Ovary (tissue), 9 donors: ENCODE data around the gene EML1. TPM values are rescaled to one million over a fixed set of nuclear protein-coding genes. Genes with fewer than 3 reads are reported as not detected.
"Not testable (repeated sequence)": the region's sequence is repeated elsewhere in the genome, so short reads cannot be mapped to it uniquely, and the experiment has no call there.

Source experiments
- DNase-seq, 5 donors: peaks; one replicate each; pipeline ENCODE4 v3.0.0-alpha.2; 2019 to 2020
- H3K27ac ChIP-seq, 2 donors: fragments of 200-600 bp; one replicate each; pipeline versions ENCODE4 v1.5.1 to v1.8.0; 2019 to 2022
- H3K27me3 ChIP-seq: fragments of 200-600 bp; one replicate; pipeline ENCODE4 v1.8.0; 2022
- H3K36me3 ChIP-seq: fragments of 200-600 bp; sonication (generic); one replicate; pipeline ENCODE4 v1.5.1; 2019
- H3K4me1 ChIP-seq: one replicate; pipeline ENCODE4 v1.8.1; 2013; ENCODE audit warnings: mild to moderate bottlenecking, moderate library complexity; ENCODE audit not compliant: insufficient read depth
- H3K4me3 ChIP-seq: fragments of 200-600 bp; sonication (generic); one replicate; pipeline ENCODE4 v1.5.1; 2017
- H3K9me3 ChIP-seq, 2 donors: fragments of 200-600 bp in 1 of 2; sonication (generic) in 1 of 2; one replicate each; pipeline versions ENCODE4 v1.5.1 to v1.8.1; 2013 to 2019; ENCODE audit warnings: mild to moderate bottlenecking in 1 of 2, moderate library complexity in 1 of 2
- EP300 ChIP-seq: sonication (generic); formaldehyde crosslinking; IDR thresholded peaks from one replicate; pipeline ENCODE4 v1.6.1; 2017; ENCODE audit warnings: antibody characterized with exemption
- POLR2A ChIP-seq: fragments of 450-650 bp; IDR thresholded peaks from one replicate; pipeline ENCODE4 v1.6.1; 2017; ENCODE audit warnings: antibody characterized with exemption, mild to moderate bottlenecking, moderate library complexity
- WGBS, 3 donors: extraction: QIAGEN DNeasy Blood & Tissue Kit in 1 of 3; methylation state at CpG; one replicate each; pipeline versions ENCODE4 v1.1.5 to v1.1.7; 2013 to 2017; 5-methylcytosine and 5-hydroxymethylcytosine counted together
- intact Hi-C, 4 donors: fragments of 100-400 bp; cut with DNase I; formaldehyde crosslinking; loops; one replicate each; pipeline versions ENCODE4 v1.11.0 to v1.15.1; 2022 to 2023
- polyA plus RNA-seq, 2 donors: library from polyadenylated mRNA; stranded (reverse); fragments of 200-250 nt in 1 of 2; fragments of 350-450 nt in 1 of 2; fragmentation: Illumina TruSeq in 1 of 2; extraction: RNeasy Lipid Tissue Mini Kit (QIAGEN cat#74804) in 1 of 2; gene quantifications; one replicate each; pipeline ENCODE4 v1.2.3, GENCODE V29; 2013 to 2014
- total RNA-seq, 7 donors: library from RNA; depleted of rRNA in 2 of 7; stranded (reverse); fragments of >200 nt in 2 of 7; fragmentation: NEBNext Ultra II Directional in 3 of 7; extraction: Animal tissue kit (Norgen Biotek cat#: 25700) in 3 of 7; gene quantifications; one replicate each; pipeline versions ENCODE4 v1.1.0 to v1.2.4, GENCODE V29; 2016 to 2023
- TF ChIP-seq, protein P1 (sequence below), 3 donors: fragments of 450-650 bp in 2 of 3; fragments of 200-600 bp in 1 of 3; IDR thresholded peaks; one replicate each; pipeline versions ENCODE4 v1.5.1 to v1.8.0; 2016 to 2022; ENCODE audit warnings: antibody characterized with exemption in 3 of 3, mild to moderate bottlenecking in 1 of 3
- donor health status: DM: no; HTN: no; CAD: no; lungs with moderate emphysema.
- donor health status: DM: no; HTN: no; CAD: no.
- donor health status: Bipolar disorder and iron deficiency.
- donor health status: DM: yes; HTN: yes; CAD: no.
- donor health status: DM: no; HTN: no; CAD: no.
- donor health status: DM: yes; HTN: yes; CAD: no.

The EML1 gene
- total and polyA plus RNA-seq, 9 donors: 4.4 to 22.3 (median 9.8) TPM

DNA sequence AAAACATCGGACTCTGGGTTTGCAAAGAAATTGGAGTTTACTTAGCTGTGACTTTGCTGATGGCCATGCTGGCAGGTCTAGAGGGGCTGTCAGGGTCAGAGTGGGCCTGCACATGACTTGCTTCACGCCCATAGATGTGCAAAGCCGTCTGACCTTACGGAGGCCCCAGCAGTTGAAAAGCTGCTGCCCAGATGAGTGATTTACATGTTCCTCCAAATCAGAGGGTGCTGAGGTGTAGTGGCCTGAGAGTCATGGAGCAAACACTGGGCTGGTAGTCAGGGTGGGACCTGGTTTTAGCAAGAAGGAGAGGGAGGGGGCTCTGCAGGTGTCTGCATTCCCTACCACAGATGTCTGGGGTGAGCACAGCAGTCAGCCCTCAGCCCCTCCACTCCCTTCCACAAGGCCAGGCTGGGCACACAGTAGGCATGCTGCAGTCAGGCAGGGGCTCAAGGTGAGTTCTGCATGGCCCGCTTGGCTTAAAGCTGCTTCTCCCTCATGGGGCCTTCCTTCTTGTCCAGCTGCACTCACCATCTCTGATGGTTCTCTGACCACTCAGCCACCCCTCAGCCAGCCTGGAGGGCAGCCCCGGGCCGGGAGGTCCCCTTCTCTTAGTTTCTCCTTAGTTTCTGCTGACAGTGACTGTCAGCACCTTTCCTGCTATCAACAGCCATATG lies 34.2 kb upstream of the EML1 start:
- no peaks in the 10 kb centered on the region for H3K9me3 ChIP-seq
- DNase-seq: no peak
- peaks cover 6% of the 10 kb centered on the region for H3K4me1 ChIP-seq
- no peaks in the 10 kb centered on the region for H3K36me3 ChIP-seq
- no peak overlapping the region for H3K4me3 ChIP-seq
- TF ChIP-seq, protein P1, sequence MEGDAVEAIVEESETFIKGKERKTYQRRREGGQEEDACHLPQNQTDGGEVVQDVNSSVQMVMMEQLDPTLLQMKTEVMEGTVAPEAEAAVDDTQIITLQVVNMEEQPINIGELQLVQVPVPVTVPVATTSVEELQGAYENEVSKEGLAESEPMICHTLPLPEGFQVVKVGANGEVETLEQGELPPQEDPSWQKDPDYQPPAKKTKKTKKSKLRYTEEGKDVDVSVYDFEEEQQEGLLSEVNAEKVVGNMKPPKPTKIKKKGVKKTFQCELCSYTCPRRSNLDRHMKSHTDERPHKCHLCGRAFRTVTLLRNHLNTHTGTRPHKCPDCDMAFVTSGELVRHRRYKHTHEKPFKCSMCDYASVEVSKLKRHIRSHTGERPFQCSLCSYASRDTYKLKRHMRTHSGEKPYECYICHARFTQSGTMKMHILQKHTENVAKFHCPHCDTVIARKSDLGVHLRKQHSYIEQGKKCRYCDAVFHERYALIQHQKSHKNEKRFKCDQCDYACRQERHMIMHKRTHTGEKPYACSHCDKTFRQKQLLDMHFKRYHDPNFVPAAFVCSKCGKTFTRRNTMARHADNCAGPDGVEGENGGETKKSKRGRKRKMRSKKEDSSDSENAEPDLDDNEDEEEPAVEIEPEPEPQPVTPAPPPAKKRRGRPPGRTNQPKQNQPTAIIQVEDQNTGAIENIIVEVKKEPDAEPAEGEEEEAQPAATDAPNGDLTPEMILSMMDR (IDR thresholded peaks at IDR 0.05): no peak
- H3K27me3 ChIP-seq: no peaks in the 10 kb centered on the region
- no peak overlapping the region for H3K27ac ChIP-seq
- WGBS, 3 donors: 85 to 92% (median 89%) methylated on average over 7 of the region's 7 CpGs
- intact Hi-C loops: loop anchor here in 1 of 4 donors (2.0 kb wide), 1 partner anchor 32 kb away; no protein-coding TSS in a partner anchor

DNA sequence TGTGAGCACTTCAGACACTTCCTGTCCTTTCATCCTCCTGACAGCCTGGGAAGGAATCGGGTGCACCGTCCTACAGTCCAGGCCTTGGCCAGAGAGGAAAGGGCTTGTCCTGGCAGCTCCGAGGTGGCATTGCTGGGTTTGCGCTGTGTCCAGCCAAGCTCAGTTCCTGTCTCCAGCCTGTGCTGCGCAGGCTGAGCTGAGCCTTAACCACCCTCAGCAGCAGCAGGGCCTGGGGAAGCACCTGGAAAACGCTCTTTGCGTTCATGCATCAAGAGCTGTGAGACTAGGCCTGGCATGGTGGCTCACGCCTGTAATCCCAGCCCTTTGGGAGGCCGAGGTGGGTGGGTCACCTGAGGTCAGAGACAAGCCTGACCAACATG lies 33.7 kb upstream of the EML1 start:
- WGBS, 3 donors: 88 to 90% (median 90%) methylated on average over 9 of the region's 9 CpGs
- H3K4me3 ChIP-seq: no peak overlapping the region
- peaks cover 6% of the 10 kb centered on the region for H3K4me1 ChIP-seq
- no peak for DNase-seq
- H3K9me3 ChIP-seq: no peaks in the 10 kb centered on the region
- no peak overlapping the region for H3K27ac ChIP-seq
- H3K36me3 ChIP-seq: no peaks in the 10 kb centered on the region
- no peak for TF ChIP-seq POLR2A
- TF ChIP-seq, protein P1 (IDR thresholded peaks at IDR 0.05): no peak
- TF ChIP-seq EP300: no peak
- intact Hi-C loops: loop anchor here in 1 of 4 donors (2.0 kb wide), 1 partner anchor 31 kb away; no protein-coding TSS in a partner anchor
- no peaks in the 10 kb centered on the region for H3K27me3 ChIP-seq

DNA sequence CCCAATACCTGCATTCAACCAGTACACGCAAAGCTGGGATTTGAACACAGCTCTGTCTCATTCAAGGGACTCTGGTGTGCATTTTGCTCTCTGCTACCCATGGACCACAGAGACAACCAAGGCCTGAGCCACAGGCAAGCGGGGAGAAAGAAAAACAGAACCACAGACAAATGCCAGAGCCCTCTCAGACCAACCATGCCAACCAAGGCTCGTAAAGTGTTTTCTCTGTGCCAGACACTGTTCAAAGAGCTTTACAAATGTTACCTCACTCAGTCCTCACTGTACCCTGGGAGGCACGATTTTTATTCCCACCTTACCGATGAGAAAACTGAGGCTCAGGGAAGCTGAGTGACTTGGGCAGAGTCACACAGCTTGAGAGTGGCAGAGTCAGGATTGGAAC lies 32.4 kb upstream of the EML1 start:
- no peak for DNase-seq
- TF ChIP-seq, protein P1 (IDR thresholded peaks at IDR 0.05): no peak
- no peak for TF ChIP-seq EP300
- TF ChIP-seq POLR2A: no peak
- intact Hi-C loops: no loop called here

DNA sequence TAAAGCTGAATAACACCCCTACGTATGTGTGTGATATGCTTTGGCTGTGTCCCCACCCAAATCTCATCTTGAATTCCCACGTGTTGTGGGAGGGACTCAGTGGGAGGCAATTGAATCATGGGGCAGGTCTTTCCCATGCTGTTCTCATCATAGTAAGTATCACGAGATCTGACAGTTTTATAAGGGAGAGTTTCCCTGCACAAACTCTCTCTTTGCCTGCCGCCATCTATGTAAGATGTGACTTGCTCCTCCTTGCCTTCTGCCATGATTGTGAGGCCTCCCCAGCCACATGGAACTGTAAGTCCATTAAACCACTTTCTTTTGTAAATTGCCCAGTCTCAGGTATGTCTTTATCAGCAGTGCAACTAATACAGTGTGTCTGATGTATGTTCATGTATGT lies 30.3 kb upstream of the EML1 start:
- H3K36me3 ChIP-seq, DNase-seq, H3K27ac ChIP-seq, intact Hi-C loops, H3K4me1 ChIP-seq, H3K9me3 ChIP-seq, H3K27me3 ChIP-seq, H3K4me3 ChIP-seq: not testable (repeated sequence)
- WGBS, 3 donors: 76 to 81% (median 76%) methylated on average over 4 of the region's 4 CpGs

More for the DNA sequence above, 32.4 kb upstream of the EML1 start:
- Histone ChIP-seq H3K27ac (no peak overlapping the region), H3K4me3 (no peak overlapping the region), H3K36me3 (no peaks in the 10 kb centered on the region), H3K9me3 (no peaks in the 10 kb centered on the region), H3K27me3 (no peaks in the 10 kb centered on the region), H3K4me1 (peaks cover 4% of the 10 kb centered on the region)
- 88 to 93% (median 89%) methylated on average over 5 of the region's 5 CpGs for WGBS, 3 donors

DNA sequence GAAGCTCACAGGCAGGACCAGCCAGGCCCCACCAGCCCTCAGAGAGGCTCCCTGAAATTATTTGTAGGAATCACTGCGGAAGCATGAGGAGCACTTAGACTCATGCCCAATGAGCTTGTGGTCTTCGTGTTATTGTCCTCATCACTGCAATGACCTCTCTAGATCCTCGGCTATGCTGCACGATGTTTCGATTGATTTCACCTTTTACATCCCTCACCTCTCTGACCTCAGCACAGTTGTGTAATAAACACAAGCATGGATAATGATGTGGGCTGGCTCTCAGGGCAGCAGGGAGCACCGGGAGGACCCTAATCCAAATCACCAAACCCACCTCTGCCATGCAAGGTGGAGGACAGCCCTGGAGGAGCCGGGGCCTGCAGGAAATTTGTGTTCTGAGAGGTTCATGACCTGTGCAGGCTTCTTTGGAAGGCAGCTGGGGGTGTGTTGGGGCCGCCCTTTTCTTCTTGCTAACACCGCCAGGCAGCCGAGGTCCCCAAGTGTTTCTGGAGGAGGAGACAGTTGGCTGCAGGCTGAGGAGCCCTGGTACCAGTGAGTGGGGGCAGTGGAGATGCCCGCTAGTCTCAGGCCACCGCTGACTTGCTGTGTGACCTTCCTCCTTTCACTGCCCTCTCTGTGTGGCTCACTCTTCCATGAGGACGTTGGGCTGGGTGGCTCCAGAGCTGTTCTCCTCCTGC lies 29.5 kb upstream of the EML1 start:
- Histone ChIP-seq H3K27me3 (no peaks in the 10 kb centered on the region), H3K27ac (no peak overlapping the region), H3K4me3 (no peak overlapping the region), H3K4me1 (no peaks in the 10 kb centered on the region), H3K36me3 (no peaks in the 10 kb centered on the region), H3K9me3 (no peaks in the 10 kb centered on the region)
- DNase-seq: no peak
- TF ChIP-seq, protein P1 (IDR thresholded peaks at IDR 0.05): no peak
- TF ChIP-seq POLR2A (no peak), EP300 (no peak)
- 86 to 88% (median 87%) methylated on average over 13 of the region's 13 CpGs for WGBS, 3 donors
- intact Hi-C loops: no loop called here
